IMR-90 (cell line): ENCODE results near the gene DUSP9.

Experiments
- CHD1 ChIP-seq: IDR thresholded peaks from 2 replicates; pipeline ENCODE4 v1.6.1; 2012; ENCODE audit warnings: low read depth, low read length, improper control_type of control experiment
- CTCF ChIP-seq: conservative IDR thresholded peaks from 2 replicates; pipeline ENCODE4 v1.5.1; 2012; ENCODE audit warnings: mild to moderate bottlenecking, low read depth, low read length, improper control_type of control experiment
- FOS ChIP-seq: fragments of 150-350 bp; IDR thresholded peaks from 2 replicates; pipeline ENCODE4 v1.6.1; 2016; ENCODE audit warnings: low read depth, low read length
- MAFK ChIP-seq: IDR thresholded peaks from 2 replicates; pipeline ENCODE4 v1.6.1; 2012; ENCODE audit warnings: low read depth, low read length, improper control_type of control experiment
- MAZ ChIP-seq: IDR thresholded peaks from 2 replicates; pipeline ENCODE4 v1.6.1; 2012; ENCODE audit warnings: low read depth, mild to moderate bottlenecking, low read length, improper control_type of control experiment, moderate library complexity, borderline replicate concordance
- MXI1 ChIP-seq: IDR thresholded peaks from 2 replicates; pipeline ENCODE4 v1.6.1; 2012; ENCODE audit warnings: low read depth, mild to moderate bottlenecking, low read length, moderate library complexity, borderline replicate concordance
- POLR2A ChIP-seq: IDR thresholded peaks from 2 replicates; pipeline ENCODE4 v1.6.1; 2012; ENCODE audit warnings: mild to moderate bottlenecking, low read depth, low read length
- TF ChIP-seq, protein P1 (sequence below): fragments of 150-350 bp; IDR thresholded peaks from 2 replicates; pipeline ENCODE4 v1.6.1; 2017; ENCODE audit warnings: mild to moderate bottlenecking, antibody characterized with exemption, low read length, low read depth

- no peak for TF ChIP-seq FOS
- no peak for TF ChIP-seq CTCF
- no peak for TF ChIP-seq POLR2A
- TF ChIP-seq MXI1 = no peak
- TF ChIP-seq MAFK = no peak
- TF ChIP-seq MAZ = no peak
- TF ChIP-seq, protein P1, sequence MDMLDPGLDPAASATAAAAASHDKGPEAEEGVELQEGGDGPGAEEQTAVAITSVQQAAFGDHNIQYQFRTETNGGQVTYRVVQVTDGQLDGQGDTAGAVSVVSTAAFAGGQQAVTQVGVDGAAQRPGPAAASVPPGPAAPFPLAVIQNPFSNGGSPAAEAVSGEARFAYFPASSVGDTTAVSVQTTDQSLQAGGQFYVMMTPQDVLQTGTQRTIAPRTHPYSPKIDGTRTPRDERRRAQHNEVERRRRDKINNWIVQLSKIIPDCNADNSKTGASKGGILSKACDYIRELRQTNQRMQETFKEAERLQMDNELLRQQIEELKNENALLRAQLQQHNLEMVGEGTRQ = no peak
- TF ChIP-seq CHD1 = no peak
Measured at GRCh38 chrX:153601511-153602110, 45.4 kb upstream of the DUSP9 start.
